HepG2 (cell line): ENCODE measurements around the gene KSR1. TPM values are rescaled to one million over a fixed set of nuclear protein-coding genes. Genes with fewer than 3 reads are reported as not detected.

Source experiments
- CCAR2 ChIP-seq: fragments of 200-400 bp; formaldehyde crosslinking; optimal IDR thresholded peaks from 2 replicates; pipeline ENCODE3; 2018; ENCODE audit warnings: low read depth, mild to moderate bottlenecking, low read length, moderate library complexity
- CHD2 ChIP-seq: IDR thresholded peaks from 2 replicates; pipeline ENCODE4 v1.6.1; 2011; ENCODE audit warnings: low read depth, low read length, improper control_type of control experiment
- ELF3 ChIP-seq: IDR thresholded peaks from 2 replicates; pipeline ENCODE4 v1.6.1; 2016; ENCODE audit warnings: missing genetic modification reagents, missing compliant biosample characterization
- ESRRA ChIP-seq: sonication (generic); formaldehyde crosslinking; IDR thresholded peaks from 2 replicates; pipeline ENCODE4 v1.5.1; 2020; ENCODE audit warnings: mild to moderate bottlenecking, low read depth, missing genetic modification reagents
- GATAD2A ChIP-seq: IDR thresholded peaks from 2 replicates; pipeline ENCODE4 v1.6.1; 2016
- IRX3 ChIP-seq: sonication (generic); formaldehyde crosslinking; IDR thresholded peaks from 2 replicates; pipeline ENCODE4 v1.8.1; 2023; ENCODE audit warnings: mild to moderate bottlenecking, low read depth, missing genetic modification reagents, borderline replicate concordance
- MEIS1 ChIP-seq: sonication (generic); formaldehyde crosslinking; IDR thresholded peaks from 2 replicates; pipeline ENCODE4 v1.9.0; 2021; ENCODE audit warnings: mild to moderate bottlenecking, missing genetic modification reagents, moderate library complexity, borderline replicate concordance
- MZF1 ChIP-seq: sonication (generic); formaldehyde crosslinking; IDR thresholded peaks from 2 replicates; pipeline ENCODE4 v1.8.1; 2023; ENCODE audit warnings: mild to moderate bottlenecking, missing genetic modification reagents, borderline replicate concordance
- NFE2L2 ChIP-seq: fragments of 150-350 bp; IDR thresholded peaks from 2 replicates; pipeline ENCODE4 v1.6.1; 2014; ENCODE audit warnings: low read length
- NFYB ChIP-seq: sonication (generic); formaldehyde crosslinking; IDR thresholded peaks from 2 replicates; pipeline ENCODE4 v1.4.0; 2020; ENCODE audit warnings: missing genetic modification reagents
- NPAS2 ChIP-seq: sonication (generic); formaldehyde crosslinking; IDR thresholded peaks from 2 replicates; pipeline ENCODE4 v1.8.0; 2022; ENCODE audit warnings: mild to moderate bottlenecking, missing genetic modification reagents, borderline replicate concordance
- NR1H2 ChIP-seq: sonication (generic); formaldehyde crosslinking; IDR thresholded peaks from 2 replicates; pipeline ENCODE4 v1.8.1; 2022; ENCODE audit warnings: low read depth, missing genetic modification reagents, borderline replicate concordance
- PAXIP1 ChIP-seq: sonication (generic); formaldehyde crosslinking; conservative IDR thresholded peaks from 2 replicates; pipeline ENCODE4 v1.4.0; 2020; ENCODE audit warnings: mild to moderate bottlenecking, missing genetic modification reagents, moderate library complexity
- SOX5 ChIP-seq: IDR thresholded peaks from 2 replicates; pipeline ENCODE4 v1.6.1; 2016; ENCODE audit warnings: borderline replicate concordance
- ZFP36L2 ChIP-seq: sonication (generic); formaldehyde crosslinking; IDR thresholded peaks from 2 replicates; pipeline ENCODE4 v1.4.0; 2020; ENCODE audit warnings: missing genetic modification reagents
- ZNF598 ChIP-seq: sonication (generic); formaldehyde crosslinking; IDR thresholded peaks from 2 replicates; pipeline ENCODE4 v1.5.1; 2020; ENCODE audit warnings: mild to moderate bottlenecking, missing genetic modification reagents, borderline replicate concordance
- ZNF7 ChIP-seq: IDR thresholded peaks from 2 replicates; pipeline ENCODE4 v1.6.1; 2016; ENCODE audit warnings: missing biosample characterization, missing genetic modification reagents
- ZNF704 ChIP-seq: sonication (generic); formaldehyde crosslinking; IDR thresholded peaks from 2 replicates; pipeline ENCODE4 v1.8.1; 2023; ENCODE audit warnings: mild to moderate bottlenecking, inconsistent platforms, moderate library complexity, missing genetic modification reagents, borderline replicate concordance
- ZNF766 ChIP-seq: sonication (generic); formaldehyde crosslinking; IDR thresholded peaks from 2 replicates; pipeline ENCODE4 v1.5.0; 2020; ENCODE audit warnings: missing genetic modification reagents, borderline replicate concordance
- polyA plus RNA-seq, 8 experiments: library from polyadenylated mRNA; depleted of rRNA in 3 of 8; stranded (reverse) in 7 of 8; unstranded in 1 of 8; fragments of >200 nt; fragmentation: Illumina TruSeq in 4 of 8; extraction: Trizol in 4 of 8; gene quantifications; 2 replicates each; pipeline versions ENCODE4 v1.2.1 to v1.2.3, GENCODE V29; 2011 to 2016; ENCODE audit warnings: low read depth in 4 of 8, missing spikeins in 1 of 8, mixed read lengths in 1 of 8; ENCODE audit not compliant: insufficient read depth in 1 of 8
- total RNA-seq, 5 experiments: library from RNA; depleted of rRNA; stranded (reverse); fragments of >200 nt; fragmentation: Illumina TruSeq; extraction: Trizol; gene quantifications; 2 replicates each; pipeline ENCODE4 v1.2.3, GENCODE V29; 2016; ENCODE audit warnings: low read depth in 1 of 5
- TF ChIP-seq, protein P1 (sequence below): sonication (generic); formaldehyde crosslinking; IDR thresholded peaks from 2 replicates; pipeline ENCODE4 v1.5.0; 2020; ENCODE audit warnings: missing genetic modification reagents, mild to moderate bottlenecking, borderline replicate concordance
- TF ChIP-seq, protein P2 (sequence below): sonication (generic); formaldehyde crosslinking; IDR thresholded peaks from 2 replicates; pipeline ENCODE4 v1.4.0; 2020; ENCODE audit warnings: mild to moderate bottlenecking, missing genetic modification reagents
- TF ChIP-seq, protein P3 (sequence below): fragments of 450-650 bp; IDR thresholded peaks from 2 replicates; pipeline ENCODE4 v1.6.1; 2016

The KSR1 gene
- total and polyA plus RNA-seq, 2 of the 13 experiments (the other 11 are each of a cell fraction or from before 2014, with no cell fraction given) = 10.1 to 16.6 TPM

GRCh38 chr17:27530764-27531391 is 74.6 kb downstream of the KSR1 start (continued):
- TF ChIP-seq CCAR2 = no peak
- TF ChIP-seq ESRRA (CRISPR knock-in tag) = no peak
- TF ChIP-seq, protein P1, sequence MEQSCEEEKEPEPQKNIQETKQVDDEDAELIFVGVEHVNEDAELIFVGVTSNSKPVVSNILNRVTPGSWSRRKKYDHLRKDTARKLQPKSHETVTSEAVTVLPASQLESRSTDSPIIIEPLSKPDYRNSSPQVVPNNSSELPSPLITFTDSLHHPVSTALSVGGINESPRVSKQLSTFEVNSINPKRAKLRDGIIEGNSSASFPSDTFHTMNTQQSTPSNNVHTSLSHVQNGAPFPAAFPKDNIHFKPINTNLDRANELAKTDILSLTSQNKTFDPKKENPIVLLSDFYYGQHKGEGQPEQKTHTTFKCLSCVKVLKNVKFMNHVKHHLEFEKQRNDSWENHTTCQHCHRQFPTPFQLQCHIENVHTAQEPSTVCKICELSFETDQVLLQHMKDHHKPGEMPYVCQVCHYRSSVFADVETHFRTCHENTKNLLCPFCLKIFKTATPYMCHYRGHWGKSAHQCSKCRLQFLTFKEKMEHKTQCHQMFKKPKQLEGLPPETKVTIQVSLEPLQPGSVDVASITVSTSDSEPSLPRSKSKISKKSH (CRISPR knock-in tag) = no peak
- TF ChIP-seq, protein P2, sequence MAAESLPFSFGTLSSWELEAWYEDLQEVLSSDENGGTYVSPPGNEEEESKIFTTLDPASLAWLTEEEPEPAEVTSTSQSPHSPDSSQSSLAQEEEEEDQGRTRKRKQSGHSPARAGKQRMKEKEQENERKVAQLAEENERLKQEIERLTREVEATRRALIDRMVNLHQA = no peak
- TF ChIP-seq ZFP36L2 = no peak
- 0 out of 2 replicates have a peak, but pooled peaks have one; percentile 23 for TF ChIP-seq PAXIP1 (CRISPR knock-in tag)
- no peak for TF ChIP-seq CHD2
- TF ChIP-seq ZNF7 = no peak
- no peak for TF ChIP-seq NR1H2 (CRISPR knock-in tag)
- TF ChIP-seq GATAD2A (CRISPR knock-in tag) = peak; percentile 61; the same call in 1 of the 2 replicates
- TF ChIP-seq MZF1 = no peak
- TF ChIP-seq, protein P3, sequence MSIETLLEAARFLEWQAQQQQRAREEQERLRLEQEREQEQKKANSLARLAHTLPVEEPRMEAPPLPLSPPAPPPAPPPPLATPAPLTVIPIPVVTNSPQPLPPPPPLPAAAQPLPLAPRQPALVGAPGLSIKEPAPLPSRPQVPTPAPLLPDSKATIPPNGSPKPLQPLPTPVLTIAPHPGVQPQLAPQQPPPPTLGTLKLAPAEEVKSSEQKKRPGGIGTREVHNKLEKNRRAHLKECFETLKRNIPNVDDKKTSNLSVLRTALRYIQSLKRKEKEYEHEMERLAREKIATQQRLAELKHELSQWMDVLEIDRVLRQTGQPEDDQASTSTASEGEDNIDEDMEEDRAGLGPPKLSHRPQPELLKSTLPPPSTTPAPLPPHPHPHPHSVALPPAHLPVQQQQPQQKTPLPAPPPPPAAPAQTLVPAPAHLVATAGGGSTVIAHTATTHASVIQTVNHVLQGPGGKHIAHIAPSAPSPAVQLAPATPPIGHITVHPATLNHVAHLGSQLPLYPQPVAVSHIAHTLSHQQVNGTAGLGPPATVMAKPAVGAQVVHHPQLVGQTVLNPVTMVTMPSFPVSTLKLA = no peak
- TF ChIP-seq NFE2L2 = no peak
- no peak for TF ChIP-seq ZNF704 (CRISPR knock-in tag)
- peak; percentile 63; the same call in 1 of the 2 replicates for TF ChIP-seq SOX5 (CRISPR knock-in tag)
- TF ChIP-seq ZNF598 (CRISPR knock-in tag) = no peak
- TF ChIP-seq ZNF766 = no peak
- no peak for TF ChIP-seq NPAS2
- no peak for TF ChIP-seq NFYB
- 0 out of 2 replicates have a peak, but pooled peaks have one; percentile 39 for TF ChIP-seq MEIS1 (CRISPR knock-in tag)
- no peak for TF ChIP-seq IRX3 (CRISPR knock-in tag)
- TF ChIP-seq ELF3 (CRISPR knock-in tag) = peak; percentile 51; the same call in 1 of the 2 replicates
